ENCODE measurements around the gene SMYD1.

Gene SMYD1

DNA sequence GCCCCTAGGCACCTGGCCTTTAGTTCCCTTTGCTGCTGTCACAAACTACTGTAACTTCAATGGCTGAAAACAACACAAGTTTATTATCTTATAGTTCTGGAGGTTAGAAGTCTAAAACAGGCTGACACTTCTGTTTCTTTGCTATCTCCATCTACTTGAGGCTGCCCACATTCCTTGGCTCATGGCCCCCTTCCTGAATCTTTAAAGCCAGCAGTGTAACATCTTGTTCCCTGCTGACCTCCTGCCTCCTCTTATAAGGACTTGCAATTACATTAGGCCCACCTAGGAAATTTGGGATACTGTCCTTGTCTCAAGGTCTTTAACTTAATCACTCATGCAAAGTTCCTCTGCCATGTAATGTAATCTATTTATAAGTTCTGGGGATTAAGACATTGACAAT, 6.5 kb downstream of the SMYD1 start:
- Histone ChIP-seq H3K27me3 (ENCODE audit: insufficient read depth, low read length) (no peaks in the 10 kb centered on the region), H3K27ac (ENCODE audit: low read depth, low read length) (no peak overlapping the region), H3K79me2 (ENCODE audit: control insufficient read depth, insufficient read depth, low read length, unreplicated experiment) (no peaks in the 10 kb centered on the region)

DNA sequence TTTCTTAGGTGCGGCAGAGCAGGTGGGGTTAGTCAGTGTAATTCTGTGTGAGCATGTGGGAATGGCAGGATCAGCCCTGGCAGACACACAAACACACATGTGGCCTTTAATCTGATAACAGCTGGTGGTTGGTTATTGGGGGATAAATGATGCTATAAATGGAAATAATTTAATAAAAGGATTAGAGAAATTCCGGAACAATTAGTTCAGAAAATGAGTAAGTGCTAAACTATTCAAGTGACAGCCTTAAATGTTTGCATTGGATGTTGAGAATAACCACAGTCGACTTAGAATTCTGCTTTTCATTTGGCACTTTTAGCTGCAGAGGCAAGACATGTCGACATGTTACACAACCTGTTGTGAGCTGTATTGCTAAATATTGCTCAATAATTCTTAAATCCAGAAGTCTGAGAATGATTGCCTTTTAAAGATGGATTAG, 7.2 kb downstream of the SMYD1 start:
- no peak overlapping the region for H3K27ac ChIP-seq (ENCODE audit: low read depth, low read length)

More for the DNA sequence above, 6.5 kb downstream of the SMYD1 start:
- Histone ChIP-seq H3K4me1 (ENCODE audit: control insufficient read depth, insufficient read depth, low read length, unreplicated experiment) (peaks cover 3% of the 10 kb centered on the region), H3K4me3 (ENCODE audit: low read depth, low read length) (no peak overlapping the region), H3K36me3 (ENCODE audit: insufficient read depth, low read length) (no peaks in the 10 kb centered on the region), H2AFZ (ENCODE audit: low read length, unreplicated experiment) (no peak overlapping the region)

DNA sequence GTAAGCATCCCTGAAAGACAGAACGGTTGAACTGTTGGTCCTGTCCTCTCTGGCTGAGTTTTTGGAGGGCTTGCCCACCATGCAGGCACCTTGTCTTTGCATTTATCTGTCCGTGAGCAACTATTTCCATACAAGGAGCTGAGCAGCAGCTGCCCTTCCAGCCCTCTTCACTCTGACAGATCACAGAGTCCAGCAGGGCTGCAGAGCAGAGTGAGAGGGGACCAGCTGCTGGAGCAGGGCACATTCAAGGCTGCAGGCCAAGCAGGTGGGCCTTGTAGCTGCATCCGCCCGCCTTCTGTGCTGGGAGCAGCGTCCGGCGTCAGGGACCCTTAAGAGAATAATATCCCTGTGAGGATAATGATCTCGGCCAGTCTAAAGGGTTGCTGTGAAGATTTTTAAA, 9.5 kb downstream of the SMYD1 start:
- Histone ChIP-seq H3K27me3 (ENCODE audit: insufficient read depth, low read length) (no peaks in the 10 kb centered on the region; the same call in 1 of the 2 replicates), H3K4me3 (ENCODE audit: low read depth, low read length) (no peak overlapping the region), H3K4me1 (ENCODE audit: control insufficient read depth, insufficient read depth, low read length, unreplicated experiment) (peaks cover 3% of the 10 kb centered on the region), H3K36me3 (ENCODE audit: insufficient read depth, low read length) (no peaks in the 10 kb centered on the region), H3K27ac (ENCODE audit: low read depth, low read length) (no peak overlapping the region), H3K79me2 (ENCODE audit: control insufficient read depth, insufficient read depth, low read length, unreplicated experiment) (no peaks in the 10 kb centered on the region), H2AFZ (ENCODE audit: low read length, unreplicated experiment) (no peak overlapping the region)

More for the DNA sequence above, 7.2 kb downstream of the SMYD1 start:
- H2AFZ ChIP-seq (ENCODE audit: low read length, unreplicated experiment), result no peak overlapping the region
- H3K36me3 ChIP-seq (ENCODE audit: insufficient read depth, low read length), result no peaks in the 10 kb centered on the region
- H3K27me3 ChIP-seq (ENCODE audit: insufficient read depth, low read length), result no peaks in the 10 kb centered on the region; the same call in 1 of the 2 replicates
- H3K4me3 ChIP-seq (ENCODE audit: low read depth, low read length), result no peak overlapping the region
- H3K79me2 ChIP-seq (ENCODE audit: control insufficient read depth, insufficient read depth, low read length, unreplicated experiment), result no peaks in the 10 kb centered on the region
- H3K4me1 ChIP-seq (ENCODE audit: control insufficient read depth, insufficient read depth, low read length, unreplicated experiment), result peaks cover 3% of the 10 kb centered on the region

DNA sequence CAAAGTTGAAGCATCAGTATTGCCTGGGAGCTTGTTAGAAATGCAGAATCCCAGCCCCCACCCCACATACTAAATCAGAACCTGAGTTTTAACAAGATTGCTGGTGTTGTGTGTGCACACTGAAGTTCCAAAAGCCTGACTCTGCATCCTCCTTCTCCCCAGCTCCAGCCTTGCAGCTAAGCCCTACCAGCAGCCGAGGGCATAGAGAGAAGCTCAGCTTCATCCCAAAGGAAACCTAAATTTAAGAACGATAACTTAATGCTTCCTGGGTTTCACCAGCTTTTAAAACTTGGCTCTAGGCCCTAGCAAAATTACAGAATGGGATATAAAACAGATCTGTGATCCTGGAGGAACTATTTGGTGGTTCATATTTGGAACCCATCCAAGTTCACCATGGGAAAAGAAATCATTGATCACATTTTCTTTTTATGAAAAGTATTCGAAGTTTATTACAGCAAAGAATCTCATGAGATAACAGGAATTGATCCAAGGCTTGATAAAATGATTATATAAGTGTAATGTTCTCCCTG, 11.1 kb downstream of the SMYD1 start:
- peaks cover 8% of the 10 kb centered on the region for H3K27me3 ChIP-seq (ENCODE audit: insufficient read depth, low read length)
- no peak overlapping the region for H3K27ac ChIP-seq (ENCODE audit: low read depth, low read length)
- H3K79me2 ChIP-seq (ENCODE audit: control insufficient read depth, insufficient read depth, low read length, unreplicated experiment), result no peaks in the 10 kb centered on the region
- H2AFZ ChIP-seq (ENCODE audit: low read length, unreplicated experiment), result no peak overlapping the region
- H3K4me3 ChIP-seq (ENCODE audit: low read depth, low read length), result no peak overlapping the region
- H3K36me3 ChIP-seq (ENCODE audit: insufficient read depth, low read length), result no peaks in the 10 kb centered on the region
- peaks cover 3% of the 10 kb centered on the region for H3K4me1 ChIP-seq (ENCODE audit: control insufficient read depth, insufficient read depth, low read length, unreplicated experiment)

DNA sequence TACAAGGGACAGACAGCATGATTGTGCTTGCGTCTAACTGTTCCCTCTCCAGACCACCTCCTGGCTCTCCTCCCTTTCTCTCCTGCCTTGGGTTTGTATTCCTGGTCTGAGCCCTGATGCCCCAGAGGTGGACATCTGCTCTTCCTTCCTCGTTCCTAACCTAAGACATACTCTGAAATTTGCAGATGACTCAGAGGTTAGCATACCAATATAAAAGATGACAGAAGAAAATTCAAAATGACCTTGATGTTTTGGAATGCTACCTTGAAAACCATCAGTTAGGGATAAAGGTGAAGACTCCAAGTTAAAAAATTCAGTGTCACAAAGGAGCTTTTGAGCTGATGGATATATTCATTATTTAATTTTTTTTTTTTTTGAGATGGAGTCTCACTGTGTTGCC, 12.9 kb downstream of the SMYD1 start:
- Histone ChIP-seq H3K4me1 (ENCODE audit: control insufficient read depth, insufficient read depth, low read length, unreplicated experiment) (no peaks in the 10 kb centered on the region), H3K79me2 (ENCODE audit: control insufficient read depth, insufficient read depth, low read length, unreplicated experiment) (no peaks in the 10 kb centered on the region), H3K4me3 (ENCODE audit: low read depth, low read length) (no peak overlapping the region), H3K36me3 (ENCODE audit: insufficient read depth, low read length) (no peaks in the 10 kb centered on the region), H2AFZ (ENCODE audit: low read length, unreplicated experiment) (no peak overlapping the region), H3K27me3 (ENCODE audit: insufficient read depth, low read length) (peaks cover 14% of the 10 kb centered on the region), H3K27ac (ENCODE audit: low read depth, low read length) (no peak overlapping the region)

DNA sequence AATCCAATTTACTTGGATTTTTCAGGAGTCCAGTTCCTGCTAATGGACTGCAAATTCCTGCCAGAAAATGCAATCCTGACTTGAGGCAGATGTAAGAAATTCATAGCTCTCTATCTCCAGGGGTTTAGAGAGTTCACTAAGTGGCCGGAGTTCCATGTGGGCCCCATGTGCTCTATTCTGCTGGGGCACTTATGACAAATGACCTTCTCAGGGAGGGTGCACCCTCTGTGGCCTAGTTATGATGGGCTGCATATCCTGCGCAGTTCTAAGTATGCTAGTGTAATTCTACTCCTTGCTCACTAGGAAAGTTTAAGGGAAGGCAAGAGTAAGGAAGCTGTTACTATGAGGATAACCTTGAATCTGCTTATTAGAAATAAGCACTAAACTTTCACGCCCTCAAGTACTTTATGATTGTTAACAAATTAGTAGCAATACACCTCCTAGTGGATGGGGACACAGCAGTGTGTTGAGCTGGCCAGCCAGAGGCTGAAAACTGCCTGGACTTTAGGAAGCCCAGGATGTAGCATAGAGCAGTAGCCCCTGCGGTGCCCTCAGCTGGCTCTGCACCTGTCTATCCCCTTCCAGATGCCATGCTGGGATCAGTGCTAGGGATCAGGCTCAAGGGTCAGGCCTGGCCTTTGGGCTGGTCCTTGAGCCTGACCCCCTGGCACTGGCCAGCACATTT, 14.4 kb downstream of the SMYD1 start:
- H3K4me3 ChIP-seq (ENCODE audit: low read depth, low read length), result no peak overlapping the region
- H3K79me2 ChIP-seq (ENCODE audit: control insufficient read depth, insufficient read depth, low read length, unreplicated experiment), result no peaks in the 10 kb centered on the region
- no peak overlapping the region for H2AFZ ChIP-seq (ENCODE audit: low read length, unreplicated experiment)
- H3K4me1 ChIP-seq (ENCODE audit: control insufficient read depth, insufficient read depth, low read length, unreplicated experiment), result no peaks in the 10 kb centered on the region
- H3K27me3 ChIP-seq (ENCODE audit: insufficient read depth, low read length), result peaks cover 14% of the 10 kb centered on the region
- no peaks in the 10 kb centered on the region for H3K36me3 ChIP-seq (ENCODE audit: insufficient read depth, low read length)
- no peak overlapping the region for H3K27ac ChIP-seq (ENCODE audit: low read depth, low read length)

- no peaks in the 10 kb centered on the region for H3K79me2 ChIP-seq (ENCODE audit: control insufficient read depth, insufficient read depth, low read length, unreplicated experiment)
- peaks cover 14% of the 10 kb centered on the region for H3K27me3 ChIP-seq (ENCODE audit: insufficient read depth, low read length)
- no peak overlapping the region for H3K4me3 ChIP-seq (ENCODE audit: low read depth, low read length)
- H3K4me1 ChIP-seq (ENCODE audit: control insufficient read depth, insufficient read depth, low read length, unreplicated experiment), result no peaks in the 10 kb centered on the region
- H3K27ac ChIP-seq (ENCODE audit: low read depth, low read length), result no peak overlapping the region
- no peak overlapping the region for H2AFZ ChIP-seq (ENCODE audit: low read length, unreplicated experiment)
- H3K36me3 ChIP-seq (ENCODE audit: insufficient read depth, low read length), result no peaks in the 10 kb centered on the region
These were observed 15.2 kb downstream of the SMYD1 start for GRCh38 chr2:88082781-88083180.

DNA sequence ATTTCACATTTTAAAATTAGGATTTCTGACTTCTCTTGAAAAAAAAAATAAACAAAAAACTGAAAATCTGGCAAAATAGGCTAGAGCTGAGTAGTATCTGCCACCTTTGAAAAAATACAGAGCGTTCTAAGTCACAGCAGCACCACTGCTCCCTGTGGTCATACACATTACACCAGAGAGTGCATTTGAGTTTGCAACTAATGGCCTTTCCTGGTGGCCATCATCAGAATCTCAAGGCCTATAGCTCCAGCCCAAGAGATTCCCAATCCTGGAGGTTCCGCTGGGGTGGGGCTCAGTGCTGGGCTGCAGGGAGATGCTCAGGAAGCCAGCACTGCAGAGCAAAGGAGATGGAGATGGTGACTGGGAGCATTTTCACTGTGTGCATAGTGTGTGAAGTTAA, 17.5 kb downstream of the SMYD1 start:
- Histone ChIP-seq H3K36me3 (ENCODE audit: insufficient read depth, low read length) (no peaks in the 10 kb centered on the region), H3K27ac (ENCODE audit: low read depth, low read length) (no peak overlapping the region), H3K4me1 (ENCODE audit: control insufficient read depth, insufficient read depth, low read length, unreplicated experiment) (no peaks in the 10 kb centered on the region), H3K4me3 (ENCODE audit: low read depth, low read length) (no peak overlapping the region), H2AFZ (ENCODE audit: low read length, unreplicated experiment) (no peak overlapping the region), H3K27me3 (ENCODE audit: insufficient read depth, low read length) (peaks cover 14% of the 10 kb centered on the region), H3K79me2 (ENCODE audit: control insufficient read depth, insufficient read depth, low read length, unreplicated experiment) (no peaks in the 10 kb centered on the region)

- H3K79me2 ChIP-seq (ENCODE audit: control insufficient read depth, insufficient read depth, low read length, unreplicated experiment), result no peaks in the 10 kb centered on the region
- no peaks in the 10 kb centered on the region for H3K36me3 ChIP-seq (ENCODE audit: insufficient read depth, low read length)
- H2AFZ ChIP-seq (ENCODE audit: low read length, unreplicated experiment), result no peak overlapping the region
- H3K27me3 ChIP-seq (ENCODE audit: insufficient read depth, low read length), result peaks cover 14% of the 10 kb centered on the region
- H3K27ac ChIP-seq (ENCODE audit: low read depth, low read length), result no peak overlapping the region
- H3K4me3 ChIP-seq (ENCODE audit: low read depth, low read length), result no peak overlapping the region
- H3K4me1 ChIP-seq (ENCODE audit: control insufficient read depth, insufficient read depth, low read length, unreplicated experiment), result no peaks in the 10 kb centered on the region
These were observed 18.0 kb downstream of the SMYD1 start for GRCh38 chr2:88085602-88086001.

DNA sequence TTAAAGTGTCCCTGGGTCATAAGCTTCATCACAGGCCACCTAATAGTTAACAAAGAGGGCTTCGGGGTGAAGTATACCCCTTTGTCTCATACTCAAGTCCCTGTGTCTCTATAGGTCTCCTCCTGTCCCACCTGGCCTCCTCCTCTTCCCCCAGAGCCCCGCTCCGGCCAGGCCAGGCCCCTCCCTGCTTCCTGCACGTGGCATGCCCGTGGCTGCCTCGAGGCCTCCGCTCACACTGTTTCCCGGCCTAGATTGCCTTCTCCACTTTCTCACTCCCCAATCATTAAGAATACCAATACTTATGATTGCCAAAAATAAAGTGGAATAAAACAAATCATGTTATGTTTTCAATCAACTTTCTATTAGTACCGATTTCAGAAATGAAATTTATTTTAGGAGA, 18.8 kb downstream of the SMYD1 start:
- H2AFZ ChIP-seq (ENCODE audit: low read length, unreplicated experiment), result no peak overlapping the region
- H3K27ac ChIP-seq (ENCODE audit: low read depth, low read length), result no peak overlapping the region
- no peak overlapping the region for H3K4me3 ChIP-seq (ENCODE audit: low read depth, low read length)
- no peaks in the 10 kb centered on the region for H3K79me2 ChIP-seq (ENCODE audit: control insufficient read depth, insufficient read depth, low read length, unreplicated experiment)
- H3K36me3 ChIP-seq (ENCODE audit: insufficient read depth, low read length), result no peaks in the 10 kb centered on the region
- peaks cover 14% of the 10 kb centered on the region for H3K27me3 ChIP-seq (ENCODE audit: insufficient read depth, low read length)
- H3K4me1 ChIP-seq (ENCODE audit: control insufficient read depth, insufficient read depth, low read length, unreplicated experiment), result no peaks in the 10 kb centered on the region

- Histone ChIP-seq H3K79me2 (ENCODE audit: control insufficient read depth, insufficient read depth, low read length, unreplicated experiment) (no peaks in the 10 kb centered on the region), H3K27ac (ENCODE audit: low read depth, low read length) (no peak overlapping the region), H2AFZ (ENCODE audit: low read length, unreplicated experiment) (no peak overlapping the region), H3K4me3 (ENCODE audit: low read depth, low read length) (no peak overlapping the region), H3K36me3 (ENCODE audit: insufficient read depth, low read length) (no peaks in the 10 kb centered on the region), H3K4me1 (ENCODE audit: control insufficient read depth, insufficient read depth, low read length, unreplicated experiment) (no peaks in the 10 kb centered on the region), H3K27me3 (ENCODE audit: insufficient read depth, low read length) (peaks cover 14% of the 10 kb centered on the region)
These were observed 19.4 kb downstream of the SMYD1 start for GRCh38 chr2:88087073-88087472.

Measured in ACC112 (cell line).